ENCODE results near the gene MINPP1.

GRCh38 chr10:87590705-87591588 lies 86.3 kb downstream of the MINPP1 start:
- TF ChIP-seq CTCF (IDR thresholded peaks at IDR 0.05) (no peak), POLR2A (IDR thresholded peaks at IDR 0.05) (no peak)
